GM18861 (cell line): ENCODE measurements around the gene RPS6KC1.
"Not testable (repeated sequence)": the region's sequence is repeated elsewhere in the genome, so short reads cannot be mapped to it uniquely, and the experiment has no call there.

Experiments
- ATAC-seq: cut with Tn5 transposase; IDR thresholded peaks from one replicate; pipeline ENCODE4 v1.9.1; 2021; ENCODE audit not compliant: unreplicated experiment

RPS6KC1 gene

GRCh38 chr1:213138391-213138790 lies 87.3 kb downstream of the RPS6KC1 start:
- ATAC-seq: no peak

- no peak for ATAC-seq
Measured at GRCh38 chr1:213138892-213139291, 87.9 kb downstream of the RPS6KC1 start.

GRCh38 chr1:213148905-213149304 lies 97.9 kb downstream of the RPS6KC1 start:
- no peak for ATAC-seq

GRCh38 chr1:213150090-213150489 lies 99.0 kb downstream of the RPS6KC1 start:
- not testable (repeated sequence) for ATAC-seq

GRCh38 chr1:213154056-213154685 lies 103.1 kb downstream of the RPS6KC1 start:
- no peak for ATAC-seq

- no peak for ATAC-seq
Measured at GRCh38 chr1:213159376-213159775, 108.3 kb downstream of the RPS6KC1 start.

GRCh38 chr1:213160442-213160841 lies 109.4 kb downstream of the RPS6KC1 start:
- not testable (repeated sequence) for ATAC-seq

- ATAC-seq: no peak
Measured at GRCh38 chr1:213162338-213162737, 111.3 kb downstream of the RPS6KC1 start.

GRCh38 chr1:213162862-213163261 lies 111.8 kb downstream of the RPS6KC1 start:
- ATAC-seq: no peak

- no peak for ATAC-seq
Measured at GRCh38 chr1:213163278-213163711, 112.3 kb downstream of the RPS6KC1 start.

GRCh38 chr1:213164561-213164960 lies 113.5 kb downstream of the RPS6KC1 start:
- no peak for ATAC-seq

GRCh38 chr1:213166852-213167251 lies 115.8 kb downstream of the RPS6KC1 start:
- no peak for ATAC-seq

- ATAC-seq: no peak
Measured at GRCh38 chr1:213171711-213172110, 120.7 kb downstream of the RPS6KC1 start.

GRCh38 chr1:213176341-213176740 lies 125.3 kb downstream of the RPS6KC1 start:
- ATAC-seq: no peak

- ATAC-seq: no peak
Measured at GRCh38 chr1:213179784-213180183, 128.7 kb downstream of the RPS6KC1 start.

- ATAC-seq: no peak
Measured at GRCh38 chr1:213180833-213181232, 129.8 kb downstream of the RPS6KC1 start.

- no peak for ATAC-seq
Measured at GRCh38 chr1:213183036-213183672, 132.1 kb downstream of the RPS6KC1 start.

- ATAC-seq: no peak
Measured at GRCh38 chr1:213186168-213186567, 135.1 kb downstream of the RPS6KC1 start.

GRCh38 chr1:213192026-213192425 lies 141.0 kb downstream of the RPS6KC1 start:
- ATAC-seq: no peak

GRCh38 chr1:213194383-213194782 lies 143.3 kb downstream of the RPS6KC1 start:
- no peak for ATAC-seq

GRCh38 chr1:213194855-213195254 lies 143.8 kb downstream of the RPS6KC1 start:
- no peak for ATAC-seq

GRCh38 chr1:213196328-213197054 lies 145.4 kb downstream of the RPS6KC1 start:
- not testable (repeated sequence) for ATAC-seq
